HS-5 (cell line): ENCODE results near the gene LRATD1.
"Not testable (repeated sequence)": the region's sequence is repeated elsewhere in the genome, so short reads cannot be mapped to it uniquely, and the experiment has no call there.

Experiments used
- DNase-seq: peaks from one replicate; pipeline ENCODE4 v3.0.0-alpha.2; 2012; ENCODE audit warnings: low read depth

The LRATD1 gene

DNA sequence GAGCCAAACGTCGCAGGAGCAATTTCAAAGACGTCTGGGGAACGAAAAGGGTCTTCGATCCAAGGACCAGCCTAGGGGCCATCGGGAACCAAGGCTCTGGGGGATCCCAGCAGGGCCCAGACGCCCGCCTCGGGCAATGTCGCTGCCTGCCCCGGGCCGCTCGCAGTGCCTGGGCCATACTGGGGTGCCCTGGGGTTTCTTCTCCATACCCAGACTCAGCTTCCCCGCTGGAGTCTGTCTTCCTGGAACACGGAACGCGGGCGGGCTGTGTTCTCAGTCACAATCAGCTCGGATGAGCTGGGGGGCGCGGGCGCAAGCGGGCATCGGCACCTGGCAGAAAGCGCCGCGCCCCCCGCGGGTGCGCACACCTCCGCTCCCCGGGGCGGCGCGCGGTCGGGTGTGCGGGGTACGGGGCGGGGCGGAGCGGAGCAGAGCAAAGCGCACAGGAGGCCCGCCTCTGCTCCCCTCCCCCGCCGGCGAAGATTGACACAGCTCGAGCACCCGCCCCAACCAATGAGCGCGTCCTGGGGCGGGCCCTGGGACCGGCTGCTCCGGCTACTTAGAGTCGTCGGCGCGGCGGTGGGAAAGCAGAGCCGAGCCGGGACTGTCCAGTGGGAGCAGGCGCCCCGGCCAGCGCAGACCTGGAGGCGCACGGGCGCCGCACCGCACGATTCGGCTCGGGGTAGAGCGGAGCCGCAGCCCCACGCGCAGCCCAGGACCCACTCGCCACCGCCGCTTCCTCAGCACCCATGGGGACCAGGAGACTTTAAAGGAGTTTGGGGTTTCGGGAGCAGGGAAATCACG is at the start of gene LRATD1:
TSS of gene LRATD1 (plus strand) at position 585 of the 804 bp plus-strand sequence. CDS start 1,263 bp downstream, outside the sequence.
- DNase-seq: no peak

DNA sequence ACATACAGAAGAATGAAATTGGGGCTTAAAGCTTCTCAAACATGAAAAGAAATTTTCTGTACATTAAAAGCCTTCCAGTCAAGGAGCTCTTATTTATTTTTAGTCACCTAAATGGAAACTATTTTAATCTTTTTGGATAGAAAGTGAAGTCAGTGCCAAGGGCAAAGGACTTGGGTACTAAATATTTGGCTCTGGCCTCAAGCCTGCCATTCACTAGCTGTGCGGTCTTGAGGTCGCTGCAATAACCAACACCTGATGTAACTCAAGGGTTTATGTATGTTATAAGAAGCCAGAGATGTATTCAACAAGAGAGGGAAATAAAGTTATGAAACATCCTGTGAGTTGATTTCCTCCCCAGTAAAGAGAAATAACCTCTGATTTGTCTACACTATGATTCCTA is 49.5 kb upstream of the LRATD1 start:
- DNase-seq: no peak

DNA sequence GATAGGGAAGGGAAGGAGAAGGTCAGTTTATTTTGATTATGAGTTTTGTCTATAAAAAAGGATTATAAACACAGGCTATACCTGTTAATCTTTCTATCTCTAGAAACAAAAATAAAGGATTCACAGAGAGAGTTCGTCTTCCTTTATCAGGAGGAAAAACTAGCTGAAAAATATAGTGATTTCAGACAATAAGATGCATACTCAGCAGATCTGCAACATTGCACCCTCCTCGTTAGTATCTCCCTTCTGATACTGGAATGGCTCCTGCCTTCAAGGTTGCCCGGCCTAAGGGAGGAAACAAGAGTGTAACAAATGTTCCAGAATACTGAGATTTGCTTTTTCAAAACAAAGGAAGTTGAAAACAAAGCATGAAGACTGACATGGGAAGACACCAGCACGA is 48.7 kb upstream of the LRATD1 start:
- DNase-seq: no peak

- peak; percentile 32 for DNase-seq
Observed at GRCh38 chr2:14587119-14587518, 45.4 kb upstream of the LRATD1 start.

GRCh38 chr2:14601156-14601770 is 31.3 kb upstream of the LRATD1 start:
- no peak for DNase-seq

DNA sequence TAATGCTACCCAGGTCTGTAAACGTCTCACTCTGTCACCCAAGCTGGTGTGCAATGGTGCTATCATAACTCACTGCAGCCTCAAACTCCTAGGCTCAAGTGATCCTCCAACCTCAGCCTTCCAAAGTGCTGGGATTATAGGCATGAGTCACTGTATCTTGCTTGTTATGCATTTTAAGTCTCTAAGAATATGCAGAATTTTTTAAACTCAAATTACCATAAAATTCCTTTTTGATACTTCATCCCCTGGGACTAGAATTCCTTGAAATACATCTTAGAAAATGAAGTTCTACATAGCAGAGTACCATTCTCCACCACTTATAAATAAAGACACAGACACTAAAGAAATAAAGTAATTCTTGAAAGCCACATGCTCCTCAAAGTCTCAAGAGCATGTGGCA is 30.2 kb upstream of the LRATD1 start:
- DNase-seq: no peak

DNA sequence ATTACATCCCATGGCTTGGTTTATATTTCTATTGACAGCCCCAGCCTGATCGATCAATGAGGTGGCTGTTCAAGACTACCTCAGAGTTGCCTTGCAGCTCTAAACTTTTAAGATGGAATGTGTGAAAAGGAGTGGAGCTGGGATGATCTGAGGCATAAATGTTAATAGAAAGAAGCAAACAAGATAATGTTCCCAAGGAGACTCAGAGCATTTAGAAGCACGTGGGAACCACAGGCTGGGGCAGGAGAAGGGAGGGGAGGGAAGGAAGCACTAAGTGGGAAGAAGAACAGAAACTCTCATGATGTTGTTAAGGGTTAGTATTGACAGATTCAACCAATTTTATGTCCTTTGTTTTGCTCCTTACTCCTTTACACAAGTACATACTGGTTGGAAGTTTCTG is 28.8 kb upstream of the LRATD1 start:
- DNase-seq: no peak

DNA sequence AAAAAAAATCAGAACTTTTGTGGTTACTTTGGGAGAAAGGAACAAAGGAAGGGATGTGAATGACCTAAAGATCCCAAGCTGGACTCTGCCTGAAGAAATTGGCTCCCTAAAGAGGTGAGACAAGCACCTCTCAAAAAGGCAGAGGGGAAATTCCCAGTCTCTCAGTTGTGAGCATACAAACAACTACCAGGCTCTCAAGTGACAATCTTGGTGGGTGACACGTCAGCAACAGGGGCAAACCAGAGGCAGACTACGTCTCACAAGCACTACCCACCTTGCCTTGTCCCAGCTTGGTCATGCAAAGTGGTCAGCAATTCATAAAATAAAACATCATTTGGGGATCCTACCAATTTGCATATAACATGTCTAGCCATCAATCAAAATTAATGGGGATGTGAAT is 24.3 kb upstream of the LRATD1 start:
- DNase-seq: no peak

DNA sequence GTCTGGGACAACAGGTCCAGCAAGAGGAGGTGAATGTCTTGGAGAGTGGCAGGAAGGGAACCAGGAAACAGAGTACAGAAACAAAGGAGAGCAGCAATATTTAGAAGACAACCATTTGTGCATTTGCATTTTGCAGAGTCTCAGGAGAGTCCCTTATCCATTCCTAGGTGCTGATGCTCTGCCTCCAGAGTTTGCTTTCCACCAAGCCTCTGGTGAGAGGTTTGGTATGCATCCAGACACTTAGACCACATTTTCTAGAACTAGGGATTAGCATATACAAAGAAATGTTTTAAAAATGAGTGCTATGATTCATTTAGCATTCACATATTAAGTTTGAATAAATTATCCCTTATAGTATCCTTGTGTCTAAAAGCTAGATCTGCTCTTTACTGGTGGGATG is 18.5 kb upstream of the LRATD1 start:
- DNase-seq: no peak

- DNase-seq: no peak
Observed at GRCh38 chr2:14615121-14615520, 17.4 kb upstream of the LRATD1 start.

- no peak for DNase-seq
Observed at GRCh38 chr2:14615760-14616159, 16.8 kb upstream of the LRATD1 start.

DNA sequence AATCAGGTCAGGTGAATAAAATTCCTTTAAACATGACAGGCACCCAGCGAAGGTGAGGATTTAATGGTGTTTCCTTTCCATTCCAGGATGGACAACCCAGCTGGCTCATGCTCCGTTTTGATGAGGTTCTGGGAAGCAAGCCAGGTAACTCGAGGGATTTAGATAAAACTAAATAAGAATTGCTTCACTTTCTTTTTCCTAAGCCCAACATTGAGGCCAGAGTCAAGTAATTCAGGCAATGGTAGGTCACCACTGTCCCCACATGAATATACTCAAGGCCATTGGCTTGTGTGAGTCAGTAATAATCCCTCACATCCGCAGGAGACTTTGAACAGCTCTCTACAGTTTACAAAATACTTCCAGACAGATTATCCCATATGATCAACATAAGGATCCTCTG is 16.2 kb upstream of the LRATD1 start:
- DNase-seq: no peak

DNA sequence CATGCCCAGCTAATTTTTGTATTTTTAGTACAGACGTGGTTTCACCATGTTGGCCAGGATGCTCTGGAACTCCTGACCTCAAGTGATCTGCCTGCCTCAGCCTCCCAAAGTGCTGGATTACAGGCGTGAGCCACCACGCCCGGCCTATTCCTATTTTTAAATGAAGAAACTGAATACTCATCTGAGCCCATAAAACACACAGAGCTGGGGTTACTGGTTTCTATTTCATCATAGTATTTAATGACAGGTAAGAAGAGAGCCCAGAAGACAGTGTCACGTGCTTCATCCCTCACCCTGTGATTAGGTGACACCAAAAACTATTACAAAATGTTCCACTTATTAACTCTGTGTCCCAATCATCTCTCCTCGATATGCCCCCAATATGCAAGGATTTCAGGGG is 15.6 kb upstream of the LRATD1 start:
- no peak for DNase-seq

GRCh38 chr2:14619441-14619840 is 13.1 kb upstream of the LRATD1 start:
- no peak for DNase-seq

GRCh38 chr2:14621114-14621513 is 11.4 kb upstream of the LRATD1 start:
- no peak for DNase-seq

DNA sequence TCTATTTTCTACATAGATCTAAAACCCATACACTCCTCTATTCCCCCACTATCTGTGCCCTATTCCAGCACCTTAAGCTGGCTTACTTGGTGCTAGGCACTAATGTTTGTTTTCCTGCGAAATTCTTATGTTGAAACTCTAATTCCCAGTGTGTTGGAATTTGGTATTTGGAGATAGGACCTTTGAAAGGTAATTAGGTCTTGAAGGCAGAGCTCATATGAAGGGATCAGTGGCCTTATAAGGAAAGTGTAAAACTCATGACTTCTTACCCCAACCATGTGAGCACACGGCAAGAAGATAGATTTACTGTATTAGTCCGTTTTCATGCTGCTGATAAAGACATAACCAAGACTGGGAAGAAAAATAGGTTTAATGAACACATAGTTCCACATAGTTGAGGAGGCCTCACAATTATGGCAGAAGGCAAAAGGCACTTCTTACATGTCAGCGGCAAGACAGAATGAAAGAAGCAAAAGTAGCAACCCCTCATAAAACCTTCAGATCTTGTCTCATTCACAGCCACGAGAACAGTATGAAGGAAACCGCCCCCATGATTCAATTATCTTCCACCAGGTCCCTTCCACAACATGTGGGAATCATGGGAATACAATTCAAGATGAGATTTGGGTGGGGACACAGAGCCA is 10.5 kb upstream of the LRATD1 start:
- no peak for DNase-seq

DNA sequence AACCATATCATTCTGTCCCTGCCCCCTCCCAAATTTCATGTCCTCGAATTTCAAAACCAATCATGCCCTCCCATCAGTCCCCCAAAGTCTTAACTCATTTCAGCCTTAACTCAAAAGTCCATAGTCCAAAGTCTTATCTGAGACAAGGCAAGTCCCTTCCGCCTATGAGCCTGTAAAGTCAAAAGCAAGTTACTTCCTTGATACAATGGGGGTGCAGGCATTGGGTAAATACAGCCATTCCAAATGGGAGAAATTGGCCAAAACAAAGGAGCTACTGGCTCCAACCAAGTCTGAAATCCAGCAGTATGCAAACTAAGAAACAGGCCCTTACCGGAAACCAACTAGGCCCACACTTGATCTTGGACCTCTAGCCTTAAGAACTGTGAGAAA is 10.0 kb upstream of the LRATD1 start:
- DNase-seq: not testable (repeated sequence)

- DNase-seq: no peak
Observed at GRCh38 chr2:14623237-14623636, 9.3 kb upstream of the LRATD1 start.

GRCh38 chr2:14626873-14627272 is 5.6 kb upstream of the LRATD1 start:
- no peak for DNase-seq

DNA sequence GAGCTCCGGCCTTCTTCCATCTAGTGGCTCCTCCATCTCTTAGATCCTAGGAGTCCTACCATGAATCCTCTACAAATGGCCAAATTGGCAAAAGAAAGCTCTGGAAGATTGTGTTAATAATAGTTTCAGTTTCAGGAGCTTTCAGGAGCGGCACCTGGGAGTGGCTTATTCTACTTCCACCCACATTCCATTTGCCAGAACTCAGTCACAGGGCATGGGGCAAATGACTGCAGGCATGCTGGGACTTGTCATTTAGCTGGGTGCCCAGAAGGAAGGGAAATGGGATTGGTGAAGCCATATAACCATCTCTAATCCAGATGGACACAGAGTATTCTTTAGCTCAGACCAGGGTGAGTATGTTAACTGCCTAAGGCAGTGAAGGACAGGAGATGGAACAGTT is 3.6 kb upstream of the LRATD1 start:
- no peak for DNase-seq

GRCh38 chr2:14631406-14632040 is 994 bp upstream of the LRATD1 start:
- no peak for DNase-seq

GRCh38 chr2:14633061-14633460 is 544 bp downstream of the LRATD1 start:
- DNase-seq: no peak
